Neutrophil (primary cell): ENCODE measurements around the gene LDLRAD3.

Experiments
- H3K27ac ChIP-seq: fragments of 200-600 bp; sonication (generic); 2 replicates; pipeline ENCODE4 v1.5.1; 2016; ENCODE audit warnings: mild to moderate bottlenecking, moderate library complexity
- H3K27me3 ChIP-seq: fragments of 200-600 bp; sonication (generic); 2 replicates; pipeline ENCODE4 v1.6.0; 2016; ENCODE audit warnings: mild to moderate bottlenecking
- H3K36me3 ChIP-seq: fragments of 200-600 bp; sonication (generic); 2 replicates; pipeline ENCODE4 v1.5.1; 2017
- H3K4me1 ChIP-seq, 2 experiments: fragments of 200-600 bp in 1 of 2; sonication (generic) in 1 of 2; 1 replicate in 1 of 2; 2 replicates in 1 of 2; pipeline versions ENCODE4 v1.5.1 to v1.6.1; 2013 to 2016; ENCODE audit warnings: low read depth in 1 of 2, low read length in 1 of 2, mild to moderate bottlenecking in 1 of 2, moderate library complexity in 1 of 2; ENCODE audit not compliant: control insufficient read depth in 1 of 2, insufficient read depth in 1 of 2
- H3K4me3 ChIP-seq, 2 experiments: fragments of 200-600 bp in 1 of 2; sonication (generic) in 1 of 2; 1 replicate in 1 of 2; 2 replicates in 1 of 2; pipeline ENCODE4 v1.5.1; 2013 to 2016; ENCODE audit warnings: low read depth in 1 of 2, low read length in 1 of 2, mild to moderate bottlenecking in 1 of 2, moderate library complexity in 1 of 2
- H3K9me3 ChIP-seq: fragments of 200-600 bp; sonication (generic); 2 replicates; pipeline ENCODE4 v1.5.1; 2016
- TF ChIP-seq, protein P1 (sequence below): fragments of 200-600 bp; sonication (generic); IDR thresholded peaks from 2 replicates; pipeline ENCODE4 v1.5.1; 2016; ENCODE audit warnings: antibody characterized with exemption

Gene LDLRAD3

DNA sequence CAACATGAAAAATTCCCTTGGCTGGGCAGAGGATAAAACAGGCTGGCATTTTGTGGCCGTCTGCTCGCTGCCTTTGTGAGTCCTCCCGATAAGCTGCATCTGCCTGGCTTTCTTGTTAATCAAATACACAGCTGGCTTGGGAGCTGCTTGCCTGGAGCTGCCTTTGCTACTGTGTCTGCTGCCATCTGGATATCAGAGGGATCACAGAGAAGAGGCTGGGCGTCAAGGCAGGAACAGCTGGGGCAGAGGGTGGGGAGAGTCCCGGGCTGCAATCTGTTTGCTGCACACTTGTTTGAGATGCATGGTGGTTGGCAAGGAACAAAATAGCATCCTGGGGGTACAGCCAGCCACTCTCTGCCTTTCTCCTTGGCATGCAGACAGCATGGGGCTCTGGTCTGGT lies 309.4 kb downstream of the LDLRAD3 start:
- H3K4me3 ChIP-seq = no peak overlapping the region
- H3K9me3 ChIP-seq = no peaks in the 10 kb centered on the region
- no peaks in the 10 kb centered on the region for H3K36me3 ChIP-seq
- TF ChIP-seq, protein P1, sequence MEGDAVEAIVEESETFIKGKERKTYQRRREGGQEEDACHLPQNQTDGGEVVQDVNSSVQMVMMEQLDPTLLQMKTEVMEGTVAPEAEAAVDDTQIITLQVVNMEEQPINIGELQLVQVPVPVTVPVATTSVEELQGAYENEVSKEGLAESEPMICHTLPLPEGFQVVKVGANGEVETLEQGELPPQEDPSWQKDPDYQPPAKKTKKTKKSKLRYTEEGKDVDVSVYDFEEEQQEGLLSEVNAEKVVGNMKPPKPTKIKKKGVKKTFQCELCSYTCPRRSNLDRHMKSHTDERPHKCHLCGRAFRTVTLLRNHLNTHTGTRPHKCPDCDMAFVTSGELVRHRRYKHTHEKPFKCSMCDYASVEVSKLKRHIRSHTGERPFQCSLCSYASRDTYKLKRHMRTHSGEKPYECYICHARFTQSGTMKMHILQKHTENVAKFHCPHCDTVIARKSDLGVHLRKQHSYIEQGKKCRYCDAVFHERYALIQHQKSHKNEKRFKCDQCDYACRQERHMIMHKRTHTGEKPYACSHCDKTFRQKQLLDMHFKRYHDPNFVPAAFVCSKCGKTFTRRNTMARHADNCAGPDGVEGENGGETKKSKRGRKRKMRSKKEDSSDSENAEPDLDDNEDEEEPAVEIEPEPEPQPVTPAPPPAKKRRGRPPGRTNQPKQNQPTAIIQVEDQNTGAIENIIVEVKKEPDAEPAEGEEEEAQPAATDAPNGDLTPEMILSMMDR = no peak
- peaks cover 52% of the 10 kb centered on the region for H3K27me3 ChIP-seq
- H3K27ac ChIP-seq = no peak overlapping the region
- H3K4me1 ChIP-seq = no peaks in the 10 kb centered on the region

DNA sequence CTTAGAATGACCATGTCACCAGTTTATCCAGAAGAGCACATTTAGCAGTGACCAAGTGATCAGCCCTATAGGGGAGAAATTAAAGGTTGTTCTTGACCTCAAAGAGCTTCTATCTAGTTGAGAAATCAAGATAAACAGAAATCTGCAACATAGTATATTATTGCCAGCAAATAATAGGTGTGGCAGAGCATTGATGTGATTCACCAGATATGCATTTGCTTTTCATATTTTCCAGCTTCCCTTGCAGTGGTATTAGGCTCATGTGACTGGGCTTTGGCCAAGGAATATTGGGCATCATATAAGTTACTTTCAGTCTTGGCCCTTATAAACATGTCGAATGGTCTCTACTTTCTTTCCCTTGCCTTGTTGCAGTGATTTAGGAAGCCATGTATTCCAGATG lies 310.9 kb downstream of the LDLRAD3 start:
- Histone ChIP-seq H3K27ac (no peak overlapping the region), H3K4me3 (no peak overlapping the region), H3K27me3 (peaks cover 48% of the 10 kb centered on the region), H3K4me1 (no peaks in the 10 kb centered on the region), H3K36me3 (no peaks in the 10 kb centered on the region), H3K9me3 (no peaks in the 10 kb centered on the region)
- TF ChIP-seq, protein P1 = no peak

DNA sequence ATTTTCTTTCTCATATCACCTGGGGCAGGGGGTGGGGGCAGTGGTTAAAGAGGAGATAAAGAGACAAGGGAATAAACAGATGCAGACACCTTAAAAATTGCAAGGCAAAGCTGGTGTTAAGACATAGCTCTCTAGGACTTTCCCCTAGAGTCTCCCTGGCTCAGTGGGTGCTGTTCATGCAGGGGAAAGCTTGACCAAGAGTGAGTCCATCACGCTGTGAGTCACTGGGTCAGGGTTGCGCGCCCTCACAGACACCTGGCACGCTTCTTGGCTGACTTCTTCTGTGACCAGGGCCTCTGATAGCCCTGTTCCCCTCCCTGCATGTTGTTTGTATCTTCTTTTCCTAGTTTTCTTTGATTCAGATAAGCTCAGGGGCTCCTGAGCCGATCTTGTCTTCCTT lies 313.5 kb downstream of the LDLRAD3 start:
- H3K36me3 ChIP-seq = no peaks in the 10 kb centered on the region
- TF ChIP-seq, protein P1 = no peak
- no peak overlapping the region for H3K27ac ChIP-seq
- H3K27me3 ChIP-seq = peaks cover 56% of the 10 kb centered on the region
- no peaks in the 10 kb centered on the region for H3K4me1 ChIP-seq
- H3K9me3 ChIP-seq = no peaks in the 10 kb centered on the region
- no peak overlapping the region for H3K4me3 ChIP-seq

DNA sequence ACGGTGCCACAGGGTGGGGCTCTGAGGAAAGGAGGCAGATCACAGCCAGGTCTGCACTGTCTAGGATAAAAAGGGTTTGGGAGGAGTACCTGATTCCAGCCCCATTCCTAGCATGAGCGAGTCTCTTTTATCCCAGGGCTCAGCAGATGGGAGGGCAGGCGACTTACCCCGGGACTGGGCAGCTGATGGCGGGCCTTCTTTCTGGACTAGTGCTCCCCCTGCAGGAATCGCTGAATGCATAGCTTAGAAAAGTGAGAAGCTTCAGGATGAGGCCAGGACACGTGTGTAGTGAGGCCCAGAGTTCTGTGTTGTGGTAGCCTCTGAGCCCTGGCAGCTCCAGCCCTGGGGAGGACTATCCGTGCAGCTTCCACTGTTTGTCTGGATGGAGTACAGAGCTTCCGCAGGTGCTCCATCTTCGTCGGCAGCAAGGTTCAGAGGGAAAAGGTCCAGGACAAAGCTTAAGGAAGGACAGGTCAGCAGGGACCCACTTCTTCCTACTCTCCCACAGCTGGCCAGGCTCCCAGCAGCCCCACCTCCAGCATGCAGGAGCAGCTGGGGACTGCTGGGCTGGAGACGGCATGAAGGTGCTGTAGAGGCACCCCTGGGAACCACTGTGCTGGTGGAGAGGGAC lies 315.0 kb downstream of the LDLRAD3 start:
- no peaks in the 10 kb centered on the region for H3K9me3 ChIP-seq
- H3K27me3 ChIP-seq = peaks cover 60% of the 10 kb centered on the region
- TF ChIP-seq, protein P1 = no peak
- H3K27ac ChIP-seq = no peak overlapping the region
- H3K36me3 ChIP-seq = no peaks in the 10 kb centered on the region
- no peak overlapping the region for H3K4me3 ChIP-seq
- H3K4me1 ChIP-seq = no peaks in the 10 kb centered on the region

DNA sequence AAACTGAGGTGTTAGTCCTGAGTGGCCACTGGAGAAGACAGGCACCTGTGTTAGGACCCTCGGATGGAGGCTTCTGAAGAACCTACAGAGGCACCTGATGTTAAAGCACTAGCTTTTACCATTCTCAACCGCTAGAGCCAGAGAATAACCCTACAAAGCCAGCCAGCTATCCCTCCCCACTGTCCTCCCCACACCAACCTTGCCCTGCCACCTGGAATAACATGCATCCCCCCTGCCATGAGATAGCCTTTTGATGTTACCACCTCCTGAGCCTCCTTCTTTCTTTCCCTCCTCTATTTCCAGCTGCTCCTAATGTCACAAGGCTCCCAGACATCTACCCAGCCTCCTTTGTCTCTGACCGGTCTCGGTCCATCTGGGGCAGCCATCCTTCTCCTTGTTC lies 317.2 kb downstream of the LDLRAD3 start:
- TF ChIP-seq, protein P1 = no peak
- Histone ChIP-seq H3K9me3 (no peaks in the 10 kb centered on the region), H3K4me1 (no peaks in the 10 kb centered on the region), H3K27ac (no peak overlapping the region), H3K4me3 (no peak overlapping the region), H3K27me3 (peaks cover 59% of the 10 kb centered on the region), H3K36me3 (no peaks in the 10 kb centered on the region)
